ENCODE data around the gene CHN1. TPM values are rescaled to one million over a fixed set of nuclear protein-coding genes. Genes with fewer than 3 reads are reported as not detected.

CHN1 gene
- total RNA-seq, 1 donor from 2014 or later: 7.8 TPM

- peaks cover 0 to 3% of the 10 kb centered on the region in 2 donors for H3K4me1 ChIP-seq
- H3K27ac ChIP-seq: no peak overlapping the region
- no peak overlapping the region for H3K4me3 ChIP-seq
- no peak for DNase-seq (ENCODE audit: low spot score in 2 of 2)
- H3K36me3 ChIP-seq: peaks cover 2 to 6% of the 10 kb centered on the region in 2 donors
- TF ChIP-seq CTCF (IDR thresholded peaks at IDR 0.05): no peak
- no peaks in the 10 kb centered on the region for H3K27me3 ChIP-seq
- intact Hi-C loops (cut with DNase I): no loop called here
- no peaks in the 10 kb centered on the region for H3K9me3 ChIP-seq
These were observed 90.1 kb downstream of the CHN1 start for GRCh38 chr2:174914853-174915760.

- intact Hi-C loops (cut with DNase I): no loop called here
- H3K27me3 ChIP-seq: no peaks in the 10 kb centered on the region
- no peak overlapping the region for H3K27ac ChIP-seq
- TF ChIP-seq CTCF (IDR thresholded peaks at IDR 0.05): no peak
- no peaks in the 10 kb centered on the region for H3K4me1 ChIP-seq
- H3K4me3 ChIP-seq: no peak overlapping the region
- no peak for DNase-seq (ENCODE audit: low spot score in 2 of 2)
- H3K36me3 ChIP-seq: peaks cover 0 to 6% of the 10 kb centered on the region in 2 donors
- no peaks in the 10 kb centered on the region for H3K9me3 ChIP-seq
These were observed 96.9 kb downstream of the CHN1 start for GRCh38 chr2:174908284-174908683.

- H3K4me1 ChIP-seq: no peaks in the 10 kb centered on the region
- H3K9me3 ChIP-seq: no peaks in the 10 kb centered on the region
- intact Hi-C loops (cut with DNase I): no loop called here
- no peak overlapping the region for H3K27ac ChIP-seq
- DNase-seq (ENCODE audit: low spot score in 2 of 2): no peak
- H3K27me3 ChIP-seq: no peaks in the 10 kb centered on the region
- no peak for TF ChIP-seq CTCF (IDR thresholded peaks at IDR 0.05)
- no peaks in the 10 kb centered on the region for H3K36me3 ChIP-seq
- no peak overlapping the region for H3K4me3 ChIP-seq
These were observed 102.0 kb downstream of the CHN1 start for GRCh38 chr2:174903264-174903556.

GRCh38 chr2:174902506-174903263 lies 102.5 kb downstream of the CHN1 start:
- Histone ChIP-seq H3K27ac (no peak overlapping the region), H3K4me3 (no peak overlapping the region), H3K36me3 (no peaks in the 10 kb centered on the region), H3K27me3 (no peaks in the 10 kb centered on the region), H3K9me3 (no peaks in the 10 kb centered on the region), H3K4me1 (no peaks in the 10 kb centered on the region)
- DNase-seq (ENCODE audit: low spot score in 2 of 2): no peak
- no peak for TF ChIP-seq CTCF (IDR thresholded peaks at IDR 0.05)
- intact Hi-C loops (cut with DNase I): no loop called here

GRCh38 chr2:174901075-174901474 lies 104.1 kb downstream of the CHN1 start:
- H3K27ac ChIP-seq: no peak overlapping the region
- no peaks in the 10 kb centered on the region for H3K9me3 ChIP-seq
- intact Hi-C loops (cut with DNase I): no loop called here
- H3K36me3 ChIP-seq: no peaks in the 10 kb centered on the region
- DNase-seq (ENCODE audit: low spot score in 2 of 2): no peak
- no peak overlapping the region for H3K4me3 ChIP-seq
- no peaks in the 10 kb centered on the region for H3K27me3 ChIP-seq
- H3K4me1 ChIP-seq: no peaks in the 10 kb centered on the region
- TF ChIP-seq CTCF (IDR thresholded peaks at IDR 0.05): no peak

All from ascending aorta (tissue), 2 donors.